Renal pelvis (tissue), 4 donors: ENCODE measurements around the gene PALLD. TPM values are rescaled to one million over a fixed set of nuclear protein-coding genes. Genes with fewer than 3 reads are reported as not detected.
"Not testable (repeated sequence)": the region's sequence is repeated elsewhere in the genome, so short reads cannot be mapped to it uniquely, and the experiment has no call there.

ENCODE experiments used
- DNase-seq: peaks from one replicate; pipeline ENCODE4 v3.0.0-alpha.2; 2013
- polyA plus RNA-seq, 3 donors: library from polyadenylated mRNA; unstranded; fragments of 120-200 nt; gene quantifications; one replicate each; pipeline ENCODE4 v1.2.1, GENCODE V29; 2013; ENCODE audit not compliant: insufficient read length in 3 of 3

Gene PALLD
- polyA plus RNA-seq, 3 donors: 173 to 183 (median 177) TPM

DNA sequence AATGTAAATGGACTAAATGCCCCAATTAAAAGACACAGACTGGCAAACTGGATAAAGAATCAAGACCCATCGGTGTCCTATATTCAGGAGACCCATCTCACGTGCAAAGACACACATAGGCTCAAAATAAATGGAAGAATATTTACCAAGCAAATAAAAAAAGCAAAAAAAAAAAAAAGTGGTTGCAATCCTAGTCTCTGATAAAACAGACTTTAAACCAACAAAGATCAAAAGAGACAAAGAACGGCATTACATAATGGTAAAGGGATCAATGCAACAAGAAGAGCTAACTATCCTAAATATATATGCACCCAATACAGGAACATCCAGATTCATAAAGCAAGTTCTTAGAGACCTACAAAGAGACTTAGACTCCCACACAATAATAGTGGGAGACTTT lies 440.6 kb downstream of the PALLD start:
- not testable (repeated sequence) for DNase-seq

DNA sequence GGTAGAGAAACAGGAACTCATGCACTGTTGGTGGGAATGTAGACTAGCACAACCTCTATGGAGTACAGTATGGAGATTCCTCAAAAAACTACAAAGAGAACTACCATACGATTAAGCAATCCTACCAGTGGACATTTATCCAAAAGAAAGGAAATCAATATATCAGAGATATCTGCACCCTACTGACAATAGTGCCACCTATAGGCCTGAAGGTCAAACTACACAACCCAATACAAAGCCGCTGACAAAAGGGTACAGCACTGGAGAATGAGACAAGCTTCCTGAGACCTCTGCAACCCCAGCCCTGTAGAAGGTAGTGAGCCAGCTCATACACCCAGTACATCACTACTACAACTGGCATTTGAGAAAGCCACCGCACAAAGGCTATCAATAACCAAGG lies 446.1 kb downstream of the PALLD start:
- no peak for DNase-seq

GRCh38 chr4:168945291-168945690 lies 448.4 kb downstream of the PALLD start:
- no peak for DNase-seq

GRCh38 chr4:168952821-168953246 lies 456.0 kb downstream of the PALLD start:
- DNase-seq: not testable (repeated sequence)

GRCh38 chr4:168955674-168956073 lies 458.8 kb downstream of the PALLD start:
- no peak for DNase-seq

DNA sequence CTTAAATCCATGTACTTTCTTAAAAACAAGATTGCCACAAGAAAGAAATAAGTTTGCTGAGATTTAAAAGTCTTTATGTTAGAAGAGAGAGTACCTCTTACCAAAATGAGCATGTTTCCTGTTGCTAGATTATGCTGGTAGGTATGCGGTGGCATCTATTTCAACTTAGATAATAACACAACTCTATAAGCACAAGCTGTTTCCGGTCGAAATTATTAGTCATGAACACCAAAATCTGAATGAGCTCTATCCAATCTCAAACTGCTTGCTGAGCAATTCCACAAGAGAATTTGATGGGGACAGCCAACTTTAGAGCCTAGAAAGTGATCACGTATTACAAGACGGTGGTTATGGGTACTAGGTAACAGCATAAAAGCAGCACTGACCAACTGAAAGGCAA lies 463.9 kb downstream of the PALLD start:
- no peak for DNase-seq

- no peak for DNase-seq
These were observed 475.7 kb downstream of the PALLD start for GRCh38 chr4:168972596-168972995.

Other genes starting within 250 kb of the PALLD start
- 10 to 100 TPM in 1 of 3 donors, 1 to 10 TPM in 2; 9.2 to 10.3 (median 10.0) TPM for gene DDX60, start 178.3 kb upstream of the PALLD start, polyA plus RNA-seq
- gene DDX60L, start 16.6 kb upstream of the PALLD start, polyA plus RNA-seq: 1 to 10 TPM; 6.1 to 9.6 (median 8.5) TPM